HepG2 (cell line): ENCODE measurements around the gene NEURL2. TPM values are rescaled to one million over a fixed set of nuclear protein-coding genes. Genes with fewer than 3 reads are reported as not detected.

ENCODE experiments used
- FIP1L1 ChIP-seq: fragments of 200-400 bp; formaldehyde crosslinking; IDR thresholded peaks from 2 replicates; pipeline ENCODE4 v1.6.1; 2018; ENCODE audit warnings: low read depth, mild to moderate bottlenecking, low read length, moderate library complexity, borderline replicate concordance; ENCODE audit not compliant: insufficient read depth
- KMT2A ChIP-seq: sonication (generic); formaldehyde crosslinking; IDR thresholded peaks from 2 replicates; pipeline ENCODE4 v1.4.0; 2020; ENCODE audit warnings: missing genetic modification reagents
- MATR3 ChIP-seq: sonication (generic); formaldehyde crosslinking; IDR thresholded peaks from 2 replicates; pipeline ENCODE4 v1.4.0; 2020; ENCODE audit warnings: missing genetic modification reagents
- MED8 ChIP-seq: sonication (generic); formaldehyde crosslinking; IDR thresholded peaks from 2 replicates; pipeline ENCODE4 v1.8.1; 2023; ENCODE audit warnings: mild to moderate bottlenecking, missing genetic modification reagents; ENCODE audit not compliant: insufficient replicate concordance
- MEIS1 ChIP-seq: sonication (generic); formaldehyde crosslinking; IDR thresholded peaks from 2 replicates; pipeline ENCODE4 v1.9.0; 2021; ENCODE audit warnings: mild to moderate bottlenecking, missing genetic modification reagents, moderate library complexity, borderline replicate concordance
- NFIB ChIP-seq: sonication (generic); formaldehyde crosslinking; IDR thresholded peaks from 2 replicates; pipeline ENCODE4 v1.9.0; 2021; ENCODE audit warnings: missing genetic modification reagents, mild to moderate bottlenecking, borderline replicate concordance
- NR2C2 ChIP-seq: sonication (generic); formaldehyde crosslinking; IDR thresholded peaks from 2 replicates; pipeline ENCODE4 v1.4.0; 2020; ENCODE audit warnings: missing genetic modification reagents, mild to moderate bottlenecking, moderate library complexity, borderline replicate concordance
- RARA ChIP-seq: IDR thresholded peaks from 2 replicates; pipeline ENCODE4 v1.6.1; 2016; ENCODE audit warnings: missing genetic modification reagents, missing compliant biosample characterization
- SP140L ChIP-seq: sonication (generic); formaldehyde crosslinking; IDR thresholded peaks from 2 replicates; pipeline ENCODE4 v1.4.0; 2020; ENCODE audit warnings: missing genetic modification reagents, borderline replicate concordance
- SP2 ChIP-seq: sonication (generic); formaldehyde crosslinking; IDR thresholded peaks from 2 replicates; pipeline ENCODE4 v1.5.1; 2020; ENCODE audit warnings: mild to moderate bottlenecking, missing genetic modification reagents
- TEF ChIP-seq: sonication (generic); formaldehyde crosslinking; IDR thresholded peaks from 2 replicates; pipeline ENCODE4 v1.5.0; 2020; ENCODE audit warnings: missing genetic modification reagents
- ZBTB20 ChIP-seq: sonication (generic); formaldehyde crosslinking; IDR thresholded peaks from 2 replicates; pipeline ENCODE4 v1.8.1; 2023; ENCODE audit warnings: missing genetic modification reagents, low read depth, mild to moderate bottlenecking, borderline replicate concordance
- ZBTB7B ChIP-seq: sonication (generic); formaldehyde crosslinking; IDR thresholded peaks from 2 replicates; pipeline ENCODE4 v1.4.0; 2020; ENCODE audit warnings: missing genetic modification reagents
- ZHX1 ChIP-seq: sonication (generic); formaldehyde crosslinking; IDR thresholded peaks from 2 replicates; pipeline ENCODE4 v1.8.1; 2022; ENCODE audit warnings: low read depth, mild to moderate bottlenecking, missing genetic modification reagents
- ZKSCAN1 ChIP-seq: fragments of 150-350 bp; IDR thresholded peaks from 2 replicates; pipeline ENCODE4 v1.6.1; 2014; ENCODE audit warnings: low read length
- ZNF280B ChIP-seq: sonication (generic); formaldehyde crosslinking; IDR thresholded peaks from 2 replicates; pipeline ENCODE4 v1.5.0; 2020; ENCODE audit warnings: missing genetic modification reagents, mild to moderate bottlenecking, borderline replicate concordance
- ZNF564 ChIP-seq: sonication (generic); formaldehyde crosslinking; IDR thresholded peaks from 2 replicates; pipeline ENCODE4 v1.8.1; 2023; ENCODE audit warnings: mild to moderate bottlenecking, missing genetic modification reagents
- ZNF724P ChIP-seq: sonication (generic); formaldehyde crosslinking; IDR thresholded peaks from 2 replicates; pipeline ENCODE4 v1.8.0; 2022; ENCODE audit warnings: missing genetic modification reagents, borderline replicate concordance
- ZNF737 ChIP-seq: sonication (generic); formaldehyde crosslinking; IDR thresholded peaks from 2 replicates; pipeline ENCODE4 v1.5.0; 2020; ENCODE audit warnings: missing genetic modification reagents, mild to moderate bottlenecking, borderline replicate concordance
- ZNF800 ChIP-seq: sonication (generic); formaldehyde crosslinking; IDR thresholded peaks from 2 replicates; pipeline ENCODE4 v1.4.0; 2020; ENCODE audit warnings: missing genetic modification reagents
- ZNF878 ChIP-seq: sonication (generic); formaldehyde crosslinking; IDR thresholded peaks from 2 replicates; pipeline ENCODE4 v1.8.1; 2023; ENCODE audit warnings: mild to moderate bottlenecking, missing genetic modification reagents, moderate library complexity
- ZNF883 ChIP-seq: sonication (generic); formaldehyde crosslinking; IDR thresholded peaks from 2 replicates; pipeline ENCODE4 v1.5.1; 2020; ENCODE audit warnings: mild to moderate bottlenecking, missing genetic modification reagents; ENCODE audit errors: not compliant biosample characterization
- polyA plus RNA-seq, 8 experiments: library from polyadenylated mRNA; depleted of rRNA in 3 of 8; stranded (reverse) in 7 of 8; unstranded in 1 of 8; fragments of >200 nt; fragmentation: Illumina TruSeq in 4 of 8; extraction: Trizol in 4 of 8; gene quantifications; 2 replicates each; pipeline versions ENCODE4 v1.2.1 to v1.2.3, GENCODE V29; 2011 to 2016; ENCODE audit warnings: low read depth in 4 of 8, missing spikeins in 1 of 8, mixed read lengths in 1 of 8; ENCODE audit not compliant: insufficient read depth in 1 of 8
- total RNA-seq, 5 experiments: library from RNA; depleted of rRNA; stranded (reverse); fragments of >200 nt; fragmentation: Illumina TruSeq; extraction: Trizol; gene quantifications; 2 replicates each; pipeline ENCODE4 v1.2.3, GENCODE V29; 2016; ENCODE audit warnings: low read depth in 1 of 5

Gene NEURL2
- total and polyA plus RNA-seq, 2 of the 13 experiments (the other 11 are each of a cell fraction or from before 2014, with no cell fraction given), result 7.2 to 9.7 TPM

- TF ChIP-seq MATR3 (CRISPR knock-in tag) (no peak), ZBTB7B (peak; percentile 32; the same call in 1 of the 2 replicates), ZNF878 (CRISPR knock-in tag) (no peak), ZNF564 (no peak), FIP1L1 (no peak), NFIB (no peak), ZHX1 (CRISPR knock-in tag) (0 out of 2 replicates have a peak, but pooled peaks have one; percentile 15), ZNF724P (CRISPR knock-in tag) (no peak; the same call in 1 of the 2 replicates), ZNF280B (CRISPR knock-in tag) (no peak), NR2C2 (CRISPR knock-in tag) (0 out of 2 replicates have a peak, but pooled peaks have one; percentile 1), SP140L (CRISPR knock-in tag) (no peak), ZNF737 (CRISPR knock-in tag) (no peak), SP2 (0 out of 2 replicates have a peak, but pooled peaks have one; percentile 22), MEIS1 (CRISPR knock-in tag) (no peak), RARA (CRISPR knock-in tag) (no peak), MED8 (CRISPR knock-in tag) (peak; percentile 7), ZNF883 (CRISPR knock-in tag) (no peak), ZNF800 (CRISPR knock-in tag) (peak; percentile 22; the same call in 1 of the 2 replicates), ZKSCAN1 (no peak), KMT2A (no peak), ZBTB20 (no peak), TEF (CRISPR knock-in tag) (0 out of 2 replicates have a peak, but pooled peaks have one; percentile 3)
Measured at GRCh38 chr20:45920462-45921336, 29.7 kb upstream of the NEURL2 start (continued).
